ENCODE results near the gene METTL8. TPM values are rescaled to one million over a fixed set of nuclear protein-coding genes. Genes with fewer than 3 reads are reported as not detected.

Gene METTL8
- total and polyA plus RNA-seq, 2 experiments from 2014 or later = 60.9 to 64.3 TPM

DNA sequence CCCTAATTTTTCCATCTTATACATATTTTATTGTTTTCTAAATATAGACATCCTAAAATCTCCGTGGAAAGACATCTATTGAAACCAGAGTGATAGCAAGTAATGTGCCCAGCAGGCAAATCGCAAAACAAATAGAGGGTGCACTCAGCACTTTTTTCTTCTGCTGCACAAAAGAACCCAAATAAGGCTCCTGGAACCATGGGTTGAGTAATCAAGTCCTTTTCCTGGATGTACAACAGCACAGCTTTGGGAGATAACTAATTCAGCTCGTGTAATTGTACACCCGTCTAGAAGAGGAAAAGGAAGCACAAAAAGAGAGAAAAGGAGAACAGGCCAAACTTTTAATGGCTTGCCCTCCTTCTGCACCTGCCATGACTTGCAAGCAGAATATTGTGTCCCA is 146.2 kb downstream of the METTL8 start:
- H2AFZ ChIP-seq = peak overlapping the region; percentile 81
- H3K9me3 Mint-ChIP-seq = no peaks in the 10 kb centered on the region
- no peaks in the 10 kb centered on the region for H3K36me3 ChIP-seq (ENCODE audit: insufficient read depth)
- no peak overlapping the region for H3K27ac ChIP-seq (ENCODE audit: low read depth)
- no peaks in the 10 kb centered on the region for H4K20me1 ChIP-seq (replicated peaks; ENCODE audit: insufficient read depth)
- H3K27me3 Mint-ChIP-seq (ENCODE audit: insufficient read depth, low read depth, poor library complexity) = peaks cover 5% of the 10 kb centered on the region
- H3K36me3 Mint-ChIP-seq (ENCODE audit: low read depth) = no peaks in the 10 kb centered on the region
- no peaks in the 10 kb centered on the region for H3F3A ChIP-seq (replicated peaks; ENCODE audit: low read depth)
- ATAC-seq (no peak), DNase-seq (ENCODE audit: low spot score) (no peak)
- H3K27me3 ChIP-seq (ENCODE audit: insufficient read depth) = no peaks in the 10 kb centered on the region
- H3K4me1 ChIP-seq (ENCODE audit: insufficient read depth) = no peaks in the 10 kb centered on the region
- peaks cover 5% of the 10 kb centered on the region; the same call in 1 of the 3 replicates for H3K4me1 Mint-ChIP-seq
- no peaks in the 10 kb centered on the region for H3K79me2 ChIP-seq (replicated peaks; ENCODE audit: insufficient read depth)
- no peak overlapping the region for H3K4me3 ChIP-seq
- TF ChIP-seq, protein P1, sequence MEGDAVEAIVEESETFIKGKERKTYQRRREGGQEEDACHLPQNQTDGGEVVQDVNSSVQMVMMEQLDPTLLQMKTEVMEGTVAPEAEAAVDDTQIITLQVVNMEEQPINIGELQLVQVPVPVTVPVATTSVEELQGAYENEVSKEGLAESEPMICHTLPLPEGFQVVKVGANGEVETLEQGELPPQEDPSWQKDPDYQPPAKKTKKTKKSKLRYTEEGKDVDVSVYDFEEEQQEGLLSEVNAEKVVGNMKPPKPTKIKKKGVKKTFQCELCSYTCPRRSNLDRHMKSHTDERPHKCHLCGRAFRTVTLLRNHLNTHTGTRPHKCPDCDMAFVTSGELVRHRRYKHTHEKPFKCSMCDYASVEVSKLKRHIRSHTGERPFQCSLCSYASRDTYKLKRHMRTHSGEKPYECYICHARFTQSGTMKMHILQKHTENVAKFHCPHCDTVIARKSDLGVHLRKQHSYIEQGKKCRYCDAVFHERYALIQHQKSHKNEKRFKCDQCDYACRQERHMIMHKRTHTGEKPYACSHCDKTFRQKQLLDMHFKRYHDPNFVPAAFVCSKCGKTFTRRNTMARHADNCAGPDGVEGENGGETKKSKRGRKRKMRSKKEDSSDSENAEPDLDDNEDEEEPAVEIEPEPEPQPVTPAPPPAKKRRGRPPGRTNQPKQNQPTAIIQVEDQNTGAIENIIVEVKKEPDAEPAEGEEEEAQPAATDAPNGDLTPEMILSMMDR (conservative IDR thresholded peaks at IDR 0.05; ENCODE audit: low read depth in 2 of 2) = no peak
- TF ChIP-seq EZH2 (IDR thresholded peaks at IDR 0.05; ENCODE audit: low read depth, unreplicated experiment) = no peak
- H3K27ac Mint-ChIP-seq = no peak overlapping the region
- H3K9me2 ChIP-seq (ENCODE audit: insufficient read depth) = no peaks in the 10 kb centered on the region
- H3K4me2 ChIP-seq = no peak overlapping the region
- H3K4me3 Mint-ChIP-seq = no peak overlapping the region

DNA sequence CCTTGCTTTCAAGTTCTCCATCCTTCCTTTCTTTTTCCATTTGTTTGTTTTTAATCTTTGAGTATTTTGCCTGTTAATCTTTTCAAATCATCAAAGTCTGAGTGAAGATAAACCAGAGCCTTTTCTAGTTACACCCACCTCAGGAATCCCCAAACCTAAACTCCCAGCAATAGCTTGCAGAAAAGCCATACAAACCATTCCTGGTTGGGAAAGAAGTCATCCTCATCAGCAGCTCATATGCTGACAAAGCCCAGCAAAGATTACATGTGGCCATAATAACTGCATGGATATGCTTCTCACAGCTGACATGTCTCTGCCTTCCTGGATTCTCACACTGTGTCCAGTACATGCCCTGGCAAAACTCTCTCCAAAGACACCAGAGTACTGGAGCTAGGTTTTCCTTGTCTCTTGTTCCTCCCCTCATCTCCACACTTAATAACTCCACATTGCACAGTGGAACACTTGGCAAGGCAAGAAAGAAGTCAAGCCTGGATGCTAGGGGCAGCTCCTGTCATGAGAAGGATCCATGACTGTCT is 146.7 kb downstream of the METTL8 start:
- no peaks in the 10 kb centered on the region for H3K79me2 ChIP-seq (replicated peaks; ENCODE audit: insufficient read depth)
- TF ChIP-seq ZNF114 (CRISPR knock-in tag; IDR thresholded peaks at IDR 0.05) (no peak), STAT1 (IDR thresholded peaks at IDR 0.05; ENCODE audit: unreplicated experiment) (no peak)
- TF ChIP-seq, protein P2, sequence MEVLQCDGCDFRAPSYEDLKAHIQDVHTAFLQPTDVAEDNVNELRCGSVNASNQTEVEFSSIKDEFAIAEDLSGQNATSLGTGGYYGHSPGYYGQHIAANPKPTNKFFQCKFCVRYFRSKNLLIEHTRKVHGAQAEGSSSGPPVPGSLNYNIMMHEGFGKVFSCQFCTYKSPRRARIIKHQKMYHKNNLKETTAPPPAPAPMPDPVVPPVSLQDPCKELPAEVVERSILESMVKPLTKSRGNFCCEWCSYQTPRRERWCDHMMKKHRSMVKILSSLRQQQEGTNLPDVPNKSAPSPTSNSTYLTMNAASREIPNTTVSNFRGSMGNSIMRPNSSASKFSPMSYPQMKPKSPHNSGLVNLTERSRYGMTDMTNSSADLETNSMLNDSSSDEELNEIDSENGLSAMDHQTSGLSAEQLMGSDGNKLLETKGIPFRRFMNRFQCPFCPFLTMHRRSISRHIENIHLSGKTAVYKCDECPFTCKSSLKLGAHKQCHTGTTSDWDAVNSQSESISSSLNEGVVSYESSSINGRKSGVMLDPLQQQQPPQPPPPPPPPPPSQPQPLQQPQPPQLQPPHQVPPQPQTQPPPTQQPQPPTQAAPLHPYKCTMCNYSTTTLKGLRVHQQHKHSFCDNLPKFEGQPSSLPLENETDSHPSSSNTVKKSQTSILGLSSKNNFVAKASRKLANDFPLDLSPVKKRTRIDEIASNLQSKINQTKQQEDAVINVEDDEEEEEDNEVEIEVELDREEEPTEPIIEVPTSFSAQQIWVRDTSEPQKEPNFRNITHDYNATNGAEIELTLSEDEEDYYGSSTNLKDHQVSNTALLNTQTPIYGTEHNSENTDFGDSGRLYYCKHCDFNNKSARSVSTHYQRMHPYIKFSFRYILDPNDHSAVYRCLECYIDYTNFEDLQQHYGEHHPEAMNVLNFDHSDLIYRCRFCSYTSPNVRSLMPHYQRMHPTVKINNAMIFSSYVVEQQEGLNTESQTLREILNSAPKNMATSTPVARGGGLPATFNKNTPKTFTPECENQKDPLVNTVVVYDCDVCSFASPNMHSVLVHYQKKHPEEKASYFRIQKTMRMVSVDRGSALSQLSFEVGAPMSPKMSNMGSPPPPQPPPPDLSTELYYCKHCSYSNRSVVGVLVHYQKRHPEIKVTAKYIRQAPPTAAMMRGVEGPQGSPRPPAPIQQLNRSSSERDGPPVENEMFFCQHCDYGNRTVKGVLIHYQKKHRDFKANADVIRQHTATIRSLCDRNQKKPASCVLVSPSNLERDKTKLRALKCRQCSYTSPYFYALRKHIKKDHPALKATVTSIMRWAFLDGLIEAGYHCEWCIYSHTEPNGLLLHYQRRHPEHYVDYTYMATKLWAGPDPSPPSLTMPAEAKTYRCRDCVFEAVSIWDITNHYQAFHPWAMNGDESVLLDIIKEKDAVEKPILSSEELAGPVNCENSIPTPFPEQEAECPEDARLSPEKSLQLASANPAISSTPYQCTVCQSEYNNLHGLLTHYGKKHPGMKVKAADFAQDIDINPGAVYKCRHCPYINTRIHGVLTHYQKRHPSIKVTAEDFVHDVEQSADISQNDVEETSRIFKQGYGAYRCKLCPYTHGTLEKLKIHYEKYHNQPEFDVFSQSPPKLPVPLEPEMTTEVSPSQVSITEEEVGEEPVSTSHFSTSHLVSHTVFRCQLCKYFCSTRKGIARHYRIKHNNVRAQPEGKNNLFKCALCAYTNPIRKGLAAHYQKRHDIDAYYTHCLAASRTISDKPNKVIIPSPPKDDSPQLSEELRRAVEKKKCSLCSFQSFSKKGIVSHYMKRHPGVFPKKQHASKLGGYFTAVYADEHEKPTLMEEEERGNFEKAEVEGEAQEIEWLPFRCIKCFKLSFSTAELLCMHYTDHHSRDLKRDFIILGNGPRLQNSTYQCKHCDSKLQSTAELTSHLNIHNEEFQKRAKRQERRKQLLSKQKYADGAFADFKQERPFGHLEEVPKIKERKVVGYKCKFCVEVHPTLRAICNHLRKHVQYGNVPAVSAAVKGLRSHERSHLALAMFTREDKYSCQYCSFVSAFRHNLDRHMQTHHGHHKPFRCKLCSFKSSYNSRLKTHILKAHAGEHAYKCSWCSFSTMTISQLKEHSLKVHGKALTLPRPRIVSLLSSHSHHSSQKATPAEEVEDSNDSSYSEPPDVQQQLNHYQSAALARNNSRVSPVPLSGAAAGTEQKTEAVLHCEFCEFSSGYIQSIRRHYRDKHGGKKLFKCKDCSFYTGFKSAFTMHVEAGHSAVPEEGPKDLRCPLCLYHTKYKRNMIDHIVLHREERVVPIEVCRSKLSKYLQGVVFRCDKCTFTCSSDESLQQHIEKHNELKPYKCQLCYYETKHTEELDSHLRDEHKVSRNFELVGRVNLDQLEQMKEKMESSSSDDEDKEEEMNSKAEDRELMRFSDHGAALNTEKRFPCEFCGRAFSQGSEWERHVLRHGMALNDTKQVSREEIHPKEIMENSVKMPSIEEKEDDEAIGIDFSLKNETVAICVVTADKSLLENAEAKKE (CRISPR knock-in tag; IDR thresholded peaks at IDR 0.05) = no peak
- TF ChIP-seq, protein P3, sequence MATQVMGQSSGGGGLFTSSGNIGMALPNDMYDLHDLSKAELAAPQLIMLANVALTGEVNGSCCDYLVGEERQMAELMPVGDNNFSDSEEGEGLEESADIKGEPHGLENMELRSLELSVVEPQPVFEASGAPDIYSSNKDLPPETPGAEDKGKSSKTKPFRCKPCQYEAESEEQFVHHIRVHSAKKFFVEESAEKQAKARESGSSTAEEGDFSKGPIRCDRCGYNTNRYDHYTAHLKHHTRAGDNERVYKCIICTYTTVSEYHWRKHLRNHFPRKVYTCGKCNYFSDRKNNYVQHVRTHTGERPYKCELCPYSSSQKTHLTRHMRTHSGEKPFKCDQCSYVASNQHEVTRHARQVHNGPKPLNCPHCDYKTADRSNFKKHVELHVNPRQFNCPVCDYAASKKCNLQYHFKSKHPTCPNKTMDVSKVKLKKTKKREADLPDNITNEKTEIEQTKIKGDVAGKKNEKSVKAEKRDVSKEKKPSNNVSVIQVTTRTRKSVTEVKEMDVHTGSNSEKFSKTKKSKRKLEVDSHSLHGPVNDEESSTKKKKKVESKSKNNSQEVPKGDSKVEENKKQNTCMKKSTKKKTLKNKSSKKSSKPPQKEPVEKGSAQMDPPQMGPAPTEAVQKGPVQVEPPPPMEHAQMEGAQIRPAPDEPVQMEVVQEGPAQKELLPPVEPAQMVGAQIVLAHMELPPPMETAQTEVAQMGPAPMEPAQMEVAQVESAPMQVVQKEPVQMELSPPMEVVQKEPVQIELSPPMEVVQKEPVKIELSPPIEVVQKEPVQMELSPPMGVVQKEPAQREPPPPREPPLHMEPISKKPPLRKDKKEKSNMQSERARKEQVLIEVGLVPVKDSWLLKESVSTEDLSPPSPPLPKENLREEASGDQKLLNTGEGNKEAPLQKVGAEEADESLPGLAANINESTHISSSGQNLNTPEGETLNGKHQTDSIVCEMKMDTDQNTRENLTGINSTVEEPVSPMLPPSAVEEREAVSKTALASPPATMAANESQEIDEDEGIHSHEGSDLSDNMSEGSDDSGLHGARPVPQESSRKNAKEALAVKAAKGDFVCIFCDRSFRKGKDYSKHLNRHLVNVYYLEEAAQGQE (IDR thresholded peaks at IDR 0.05; ENCODE audit: unreplicated experiment) = no peak
- H2AFZ ChIP-seq = peak overlapping the region; percentile 81
- H3K27me3 Mint-ChIP-seq (ENCODE audit: insufficient read depth, low read depth, poor library complexity) = peaks cover 5% of the 10 kb centered on the region
- no peaks in the 10 kb centered on the region for H3K36me3 Mint-ChIP-seq (ENCODE audit: low read depth)
- no peak overlapping the region for H3K27ac Mint-ChIP-seq
- no peaks in the 10 kb centered on the region for H3K9me3 Mint-ChIP-seq
- H3K4me3 Mint-ChIP-seq = no peak overlapping the region
- H3K27me3 ChIP-seq (ENCODE audit: insufficient read depth) = no peaks in the 10 kb centered on the region
- no peak overlapping the region for H3K4me2 ChIP-seq
- H3K4me1 ChIP-seq (ENCODE audit: insufficient read depth) = no peaks in the 10 kb centered on the region
- ATAC-seq (no peak), DNase-seq (ENCODE audit: low spot score) (no peak)
- H3K4me1 Mint-ChIP-seq = peaks cover 5% of the 10 kb centered on the region; the same call in 1 of the 3 replicates
- H3K9me2 ChIP-seq (ENCODE audit: insufficient read depth) = no peaks in the 10 kb centered on the region
- no peaks in the 10 kb centered on the region for H4K20me1 ChIP-seq (replicated peaks; ENCODE audit: insufficient read depth)
- H3K36me3 ChIP-seq (ENCODE audit: insufficient read depth) = no peaks in the 10 kb centered on the region
- no peak overlapping the region for H3K4me3 ChIP-seq
- no peak overlapping the region for H3K27ac ChIP-seq (ENCODE audit: low read depth)
- H3F3A ChIP-seq (replicated peaks; ENCODE audit: low read depth) = no peaks in the 10 kb centered on the region
